ENCODE measurements around the gene ACVRL1. TPM values are rescaled to one million over a fixed set of nuclear protein-coding genes. Genes with fewer than 3 reads are reported as not detected.

Gene ACVRL1
- total and polyA plus RNA-seq, 10 of the 15 experiments (the other 5 are each of a cell fraction or from before 2014, with no cell fraction given) = not detected

GRCh38 chr12:51869931-51870330 lies 37.4 kb upstream of the ACVRL1 start:
- no peak overlapping the region for H2AFZ ChIP-seq (ENCODE audit: control insufficient read depth, low read depth, low read length)
- intact Hi-C loops (cut with micrococcal nuclease; ENCODE audit: unreplicated experiment) (loop anchor here (10.0 kb wide), 1 partner anchor 335 kb away; no protein-coding TSS in a partner anchor), in situ Hi-C loops (cut with MboI) (loop anchor here (10.0 kb wide), 1 partner anchor 445 kb away; the partner anchor contains the start of gene SLC4A8)
- no peak overlapping the region for H3K4me2 ChIP-seq (ENCODE audit: control insufficient read depth, insufficient read depth)
- no peak for TF ChIP-seq SKIL (IDR thresholded peaks at IDR 0.05; ENCODE audit: low read depth, poor library complexity, severe bottlenecking)
- TF ChIP-seq ZBTB40 (IDR thresholded peaks at IDR 0.05; ENCODE audit: borderline replicate concordance) = no peak
- TF ChIP-seq ZNF687 (IDR thresholded peaks at IDR 0.05) = no peak
- TF ChIP-seq ATF7 (IDR thresholded peaks at IDR 0.05; ENCODE audit: low read depth) = no peak
- DNase-seq (ENCODE audit: low read depth, low spot score) (no peak), FAIRE-seq (no peak), ATAC-seq (no peak)
- ChIA-PET CTCF (no interaction called here), POLR2A (no interaction called here), RAD21 (ENCODE audit: unreplicated experiment) (no interaction called here), SMC1A (ENCODE audit: uncharacterized antibody, unreplicated experiment) (no interaction called here)
- no peaks in the 10 kb centered on the region for H3K36me3 ChIP-seq (ENCODE audit: control insufficient read depth in 2 of 2, insufficient read depth in 2 of 2, low read length in 1 of 2)
- H3K79me2 ChIP-seq (ENCODE audit: control insufficient read depth, insufficient read depth, low read length) = no peaks in the 10 kb centered on the region
- WGBS (ENCODE audit: insufficient coverage, insufficient replicate concordance, low lambda C conversion rate, missing lambda C conversion rate) = 31% methylated on average over 3 of the region's 3 CpGs
- H3K9ac ChIP-seq (ENCODE audit: control insufficient read depth, insufficient read depth, low read length) = no peak overlapping the region
- no TSS peak for BruUV-seq (replicated peaks)
- H3K27ac ChIP-seq (ENCODE audit: control insufficient read depth, insufficient read depth) = no peak overlapping the region
- H3K4me3 ChIP-seq = no peak overlapping the region
- peaks cover 7 to 12% of the 10 kb centered on the region in 2 experiments for H3K27me3 ChIP-seq (replicated peaks in 1 of 2; ENCODE audit: control insufficient read depth in 2 of 2, insufficient read depth in 2 of 2, low read length in 1 of 2)
- H4K20me1 ChIP-seq (ENCODE audit: control insufficient read depth, insufficient read depth) = no peaks in the 10 kb centered on the region
- no peaks in the 10 kb centered on the region for H3K9me3 ChIP-seq (replicated peaks; ENCODE audit: control insufficient read depth, insufficient read depth, low read length)
- H3K4me1 ChIP-seq (ENCODE audit: control insufficient read depth, insufficient read depth, low read length) = no peaks in the 10 kb centered on the region

Data from GM12878 (cell line).